Activated naive CD8-positive, alpha-beta T cell treated with anti-CD3 and anti-CD28 coated beads, Interleukin-2, amount 10 ng/mL, durations not matched to agents 7 days and 5 days (primary cell): Measurements from ENCODE around the gene HEY2. TPM values are rescaled to one million over a fixed set of nuclear protein-coding genes. Genes with fewer than 3 reads are reported as not detected.
"Not testable (repeated sequence)": the region's sequence is repeated elsewhere in the genome, so short reads cannot be mapped to it uniquely, and the experiment has no call there.

Experiments
- ATAC-seq: fragments of 150-1000 bp; cut with Tn5 transposase; one replicate; pipeline ENCODE4 v1.10.0; 2021; ENCODE audit warnings: low read depth, moderate library complexity
- POLR2A ChIA-PET: fragments of 350-600 bp; sonication (Branson Sonifier 250); formaldehyde crosslinking; loops from one replicate; lab custom pipeline; 2021; ENCODE audit warnings: antibody characterized with exemption; lab: Charles Lee
- DNase-seq: peaks from one replicate; pipeline ENCODE4 v3.0.0; 2021
- H3K27ac Mint-ChIP-seq: one replicate; pipeline ENCODE4 v1.8.0; 2022; ENCODE audit warnings: mild to moderate bottlenecking, mixed read lengths
- H3K27me3 Mint-ChIP-seq: one replicate; pipeline ENCODE4 v1.8.0; 2022; ENCODE audit warnings: mild to moderate bottlenecking, moderate library complexity, mixed read lengths
- H3K36me3 Mint-ChIP-seq: one replicate; pipeline ENCODE4 v1.8.0; 2021; ENCODE audit warnings: mild to moderate bottlenecking, mixed read lengths
- H3K4me1 Mint-ChIP-seq: one replicate; pipeline ENCODE4 v1.8.0; 2021; ENCODE audit warnings: mixed read lengths
- H3K4me3 Mint-ChIP-seq: one replicate; pipeline ENCODE4 v1.8.0; 2022; ENCODE audit warnings: mild to moderate bottlenecking, moderate library complexity, mixed read lengths
- H3K9me3 Mint-ChIP-seq: one replicate; pipeline ENCODE4 v1.8.0; 2021; ENCODE audit warnings: mixed read lengths
- total RNA-seq, 2 experiments: library from RNA; stranded (reverse); gene quantifications; one replicate each; pipeline ENCODE4 v1.2.3, GENCODE V29; 2021

HEY2 gene
- total RNA-seq: under 1 TPM; 0.11 to 0.22 TPM

DNA sequence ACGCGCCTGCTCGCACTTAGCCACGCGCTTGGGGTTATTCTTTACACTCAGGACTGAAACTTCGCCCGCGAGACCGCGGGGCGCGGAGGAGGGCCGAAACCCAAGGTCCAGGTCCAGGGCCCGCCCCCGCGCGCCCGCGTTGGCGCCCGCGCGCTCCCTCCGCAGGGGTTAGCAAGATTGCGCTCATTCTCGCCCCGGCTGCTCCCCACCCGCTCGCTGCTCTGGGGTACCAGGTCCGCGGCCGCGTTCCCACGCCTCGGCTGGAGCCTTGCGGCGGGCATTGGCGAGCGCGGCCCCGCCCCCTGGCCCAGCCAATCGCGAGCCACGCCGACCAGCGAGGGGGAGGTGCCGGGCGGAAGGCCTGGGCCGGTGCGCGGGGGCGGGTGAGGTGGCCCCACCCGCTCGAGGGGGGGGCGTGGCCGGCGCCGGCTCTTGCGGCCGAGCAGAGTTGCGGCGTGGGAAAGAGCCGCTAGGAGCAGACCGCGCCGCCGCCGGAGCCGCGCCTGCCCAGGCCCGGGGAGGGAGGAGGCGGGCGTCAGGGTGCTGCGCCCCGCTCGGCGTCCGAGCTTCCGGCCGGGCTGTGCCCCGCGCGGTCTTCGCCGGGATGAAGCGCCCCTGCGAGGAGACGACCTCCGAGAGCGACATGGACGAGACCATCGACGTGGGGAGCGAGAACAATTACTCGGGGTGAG lies at the start of gene HEY2:
TSS of gene HEY2 (plus strand) at position 460 of the 692 bp plus-strand sequence. CDS start at position 605, 145 bp downstream.
- H3K4me3 Mint-ChIP-seq: peak within 1 kb of the TSS; percentile 87
- peaks cover 60% of the 10 kb centered on the region for H3K27me3 Mint-ChIP-seq
- POLR2A ChIA-PET: no interaction called here
- H3K4me1 Mint-ChIP-seq: peaks cover 24% of the 10 kb centered on the region
- ATAC-seq: peak; percentile 83
- H3K36me3 Mint-ChIP-seq: no peaks in the 10 kb centered on the region
- peak within 1 kb of the TSS; percentile 35 for H3K27ac Mint-ChIP-seq
- peak; percentile 92 for DNase-seq
- H3K9me3 Mint-ChIP-seq: no peaks in the 10 kb centered on the region

DNA sequence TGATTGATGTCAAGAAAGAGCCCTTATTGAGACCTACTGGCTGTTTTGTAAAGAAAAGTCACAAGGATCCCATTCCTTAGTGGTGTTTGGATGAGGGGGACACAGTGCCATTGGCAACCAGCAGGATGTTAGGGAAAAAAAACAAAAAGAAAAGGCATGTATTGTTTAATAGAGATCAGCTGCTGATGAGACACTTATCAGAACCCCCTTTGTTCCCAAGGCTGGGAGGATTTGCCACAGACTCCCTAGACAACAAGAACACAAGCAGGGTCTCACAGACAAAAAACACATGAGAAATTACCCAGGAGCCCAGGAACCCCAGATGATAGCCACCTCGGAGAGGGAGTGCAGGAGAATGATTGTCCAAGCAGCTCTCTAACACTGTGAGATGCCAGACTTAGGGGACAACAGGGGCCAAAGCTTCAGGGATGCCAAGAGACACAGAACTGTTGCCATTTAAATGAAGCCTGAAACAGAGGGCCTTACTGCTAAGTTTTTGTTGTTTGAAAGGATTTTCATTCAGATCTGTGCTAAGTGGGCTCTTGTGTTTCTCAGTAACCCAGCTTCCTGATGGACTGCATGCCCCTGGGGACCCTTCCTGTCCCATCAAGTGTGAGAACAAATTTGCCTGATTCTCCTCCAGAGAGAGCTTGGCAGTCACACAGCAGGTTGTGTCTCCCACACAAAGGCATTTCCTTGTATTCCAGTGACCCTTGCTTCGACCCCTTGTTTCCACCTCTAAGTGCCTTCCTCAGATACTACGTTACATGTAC lies 48.7 kb upstream of the HEY2 start:
- Mint-ChIP-seq H3K27me3 (peaks cover 12% of the 10 kb centered on the region), H3K27ac (no peak overlapping the region), H3K4me1 (no peaks in the 10 kb centered on the region), H3K4me3 (no peak overlapping the region), H3K9me3 (no peaks in the 10 kb centered on the region), H3K36me3 (no peaks in the 10 kb centered on the region)
- ATAC-seq (no peak), DNase-seq (no peak)
- POLR2A ChIA-PET: no interaction called here

DNA sequence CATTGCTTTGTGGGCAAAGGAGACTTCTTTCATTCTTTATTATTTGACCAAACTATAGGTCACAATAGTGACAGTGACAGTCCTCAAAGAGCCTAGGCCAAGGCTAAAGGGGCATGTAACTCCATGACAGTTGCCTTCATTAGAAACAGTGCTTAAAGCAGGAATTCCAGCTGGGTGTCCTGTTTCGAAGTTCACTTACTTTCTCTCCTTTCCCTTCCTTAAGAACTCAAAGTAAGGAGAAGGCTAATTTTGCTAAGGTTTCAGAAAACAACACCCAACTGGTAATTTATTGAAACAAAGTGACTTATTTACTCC lies 48.1 kb upstream of the HEY2 start:
- peaks cover 12% of the 10 kb centered on the region for H3K27me3 Mint-ChIP-seq
- no peaks in the 10 kb centered on the region for H3K9me3 Mint-ChIP-seq
- H3K36me3 Mint-ChIP-seq: no peaks in the 10 kb centered on the region
- H3K4me3 Mint-ChIP-seq: no peak overlapping the region
- ATAC-seq: no peak
- DNase-seq: no peak
- no peak overlapping the region for H3K27ac Mint-ChIP-seq
- POLR2A ChIA-PET: no interaction called here
- H3K4me1 Mint-ChIP-seq: no peaks in the 10 kb centered on the region

- H3K4me1 Mint-ChIP-seq, H3K4me3 Mint-ChIP-seq, H3K9me3 Mint-ChIP-seq, H3K27ac Mint-ChIP-seq, H3K27me3 Mint-ChIP-seq, DNase-seq, H3K36me3 Mint-ChIP-seq, ATAC-seq, POLR2A ChIA-PET: not testable (repeated sequence)
These were observed 45.5 kb upstream of the HEY2 start for GRCh38 chr6:125703882-125704281.

DNA sequence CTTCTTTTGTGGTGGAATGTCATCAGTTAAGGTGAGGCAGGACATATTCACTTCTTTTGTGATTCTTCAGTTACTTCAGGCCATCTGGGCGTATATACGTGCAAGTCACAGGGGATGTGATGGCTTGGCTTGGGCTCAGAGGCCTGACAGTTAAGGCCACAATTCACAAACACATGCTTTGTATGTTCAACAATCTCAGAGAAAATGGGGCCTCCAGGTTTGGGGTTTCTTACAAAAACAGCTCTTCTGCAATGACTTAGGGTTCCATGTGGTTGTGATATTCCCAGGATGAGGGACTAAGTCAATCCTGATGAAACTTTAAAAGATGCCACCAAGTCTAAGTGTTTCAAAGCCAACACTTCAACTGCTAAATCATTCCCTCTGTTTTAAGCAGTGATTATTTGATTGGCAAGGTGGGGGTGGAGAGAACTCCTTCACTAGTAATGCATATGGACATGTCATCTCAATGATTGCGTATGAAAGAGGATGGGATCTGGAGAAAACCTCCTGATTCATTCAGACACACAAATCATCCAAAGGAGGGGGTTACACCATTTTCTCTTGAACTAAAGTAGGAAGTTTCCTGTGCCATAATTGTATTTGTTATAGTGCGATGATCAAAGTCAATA lies 41.7 kb upstream of the HEY2 start:
- no peaks in the 10 kb centered on the region for H3K4me1 Mint-ChIP-seq
- H3K9me3 Mint-ChIP-seq: peaks cover 2% of the 10 kb centered on the region
- POLR2A ChIA-PET: no interaction called here
- no peak overlapping the region for H3K27ac Mint-ChIP-seq
- ATAC-seq (no peak), DNase-seq (no peak)
- peaks cover 2% of the 10 kb centered on the region for H3K36me3 Mint-ChIP-seq
- H3K27me3 Mint-ChIP-seq: no peaks in the 10 kb centered on the region
- H3K4me3 Mint-ChIP-seq: no peak overlapping the region

DNA sequence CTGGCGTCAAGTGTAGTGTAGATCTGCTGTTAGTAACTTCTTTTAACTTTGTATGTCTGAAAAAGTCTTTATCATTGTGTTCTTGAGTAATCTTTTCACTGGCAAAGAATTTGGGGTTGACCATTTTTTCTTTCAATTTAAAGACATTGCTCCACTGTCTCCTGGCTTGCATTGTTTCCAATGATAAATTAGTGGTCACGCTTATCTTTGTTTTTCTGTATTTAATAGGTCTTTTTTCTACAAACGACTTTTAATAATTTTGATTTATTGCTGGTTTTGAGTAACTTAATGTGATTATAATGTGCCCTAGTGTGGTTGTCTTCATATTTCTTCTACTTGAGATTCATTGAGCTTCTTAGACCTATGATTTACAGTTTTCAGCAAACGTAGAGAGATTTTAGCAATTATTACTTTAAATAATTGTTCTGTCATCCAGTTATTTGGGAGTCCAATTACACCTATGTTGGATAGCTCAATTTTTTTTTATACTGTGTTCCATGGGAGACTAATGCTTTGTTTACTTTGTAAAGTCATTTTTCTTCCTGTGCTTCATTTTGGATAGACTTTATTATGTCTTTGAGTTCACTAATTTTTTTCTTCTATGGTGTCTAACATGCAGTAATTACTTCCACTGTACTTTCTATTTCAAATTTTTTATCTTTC lies 38.3 kb upstream of the HEY2 start:
- POLR2A ChIA-PET: no interaction called here
- ATAC-seq (no peak), DNase-seq (no peak)
- peaks cover 2% of the 10 kb centered on the region for H3K9me3 Mint-ChIP-seq
- H3K27me3 Mint-ChIP-seq: no peaks in the 10 kb centered on the region
- no peak overlapping the region for H3K4me3 Mint-ChIP-seq
- peaks cover 2% of the 10 kb centered on the region for H3K36me3 Mint-ChIP-seq
- peaks cover 10% of the 10 kb centered on the region for H3K4me1 Mint-ChIP-seq
- H3K27ac Mint-ChIP-seq: no peak overlapping the region

DNA sequence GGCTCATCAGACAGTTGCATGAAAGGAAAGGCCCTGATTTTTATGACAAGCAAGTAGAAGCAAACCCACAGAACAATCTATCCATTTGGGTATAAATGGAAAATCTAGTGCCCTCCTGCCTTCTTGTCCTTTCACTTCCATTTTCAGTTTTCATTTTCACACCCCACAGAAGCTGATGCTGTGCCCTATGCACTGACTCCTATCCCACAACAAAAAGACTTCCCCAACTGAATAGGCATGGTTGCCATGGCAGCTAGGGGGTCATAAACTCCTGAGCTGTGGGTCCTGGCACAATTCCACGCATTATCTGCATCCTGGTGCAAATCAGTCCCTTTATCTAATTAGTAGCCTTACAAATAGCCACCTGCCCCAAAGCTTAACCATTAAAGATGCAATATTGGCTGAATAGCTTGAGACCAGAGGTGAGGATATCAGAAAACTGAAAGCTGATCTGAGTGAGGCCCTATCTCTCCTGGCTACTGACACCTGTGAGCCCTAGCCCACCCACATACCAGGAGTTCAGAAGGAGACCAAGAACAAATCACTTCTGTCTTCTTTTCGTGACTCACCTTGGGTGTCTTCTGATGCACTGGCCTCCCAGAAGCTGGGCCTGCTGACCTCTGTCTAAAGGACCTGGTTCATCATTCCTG lies 34.9 kb upstream of the HEY2 start:
- H3K9me3 Mint-ChIP-seq: peaks cover 2% of the 10 kb centered on the region
- DNase-seq (no peak), ATAC-seq (peak; percentile 56)
- H3K27ac Mint-ChIP-seq: no peak overlapping the region
- H3K27me3 Mint-ChIP-seq: peaks cover 3% of the 10 kb centered on the region
- no peak overlapping the region for H3K4me3 Mint-ChIP-seq
- peaks cover 10% of the 10 kb centered on the region for H3K4me1 Mint-ChIP-seq
- POLR2A ChIA-PET: no interaction called here
- H3K36me3 Mint-ChIP-seq: peaks cover 2% of the 10 kb centered on the region

DNA sequence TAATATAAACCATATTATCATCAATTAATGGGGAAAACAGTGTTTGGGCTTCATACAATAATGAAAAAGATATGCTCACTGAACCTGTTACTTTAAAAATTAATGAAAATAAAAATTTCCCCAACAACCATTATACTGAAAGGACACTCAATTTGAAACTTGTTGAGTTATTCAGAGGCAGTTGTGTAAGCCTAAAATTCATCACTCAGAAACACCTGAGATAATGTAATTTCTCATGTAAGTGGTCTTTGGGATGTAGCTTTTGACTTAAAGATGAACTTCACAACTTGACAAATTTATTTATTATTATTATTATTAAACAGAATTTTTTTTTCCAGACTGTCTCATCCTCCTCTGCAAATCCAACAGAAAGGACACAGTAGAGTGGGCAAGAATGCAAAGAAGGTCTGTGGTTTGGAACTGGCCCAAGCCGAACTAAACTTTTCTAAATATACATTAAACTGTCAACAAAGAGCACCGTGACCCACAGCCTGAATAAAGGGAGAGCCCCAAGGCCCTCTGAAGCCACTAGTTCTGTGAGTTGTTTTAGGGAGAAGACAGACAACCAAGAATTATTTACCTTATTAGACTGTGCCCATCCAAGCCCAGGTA lies 32.2 kb upstream of the HEY2 start:
- Mint-ChIP-seq H3K27me3 (peaks cover 6% of the 10 kb centered on the region), H3K27ac (no peak overlapping the region), H3K36me3 (no peaks in the 10 kb centered on the region), H3K9me3 (no peaks in the 10 kb centered on the region), H3K4me1 (peaks cover 10% of the 10 kb centered on the region), H3K4me3 (no peak overlapping the region)
- POLR2A ChIA-PET: no interaction called here
- ATAC-seq (no peak), DNase-seq (no peak)

GRCh38 chr6:125718109-125718508 lies 31.3 kb upstream of the HEY2 start:
- H3K36me3 Mint-ChIP-seq: no peaks in the 10 kb centered on the region
- no peaks in the 10 kb centered on the region for H3K9me3 Mint-ChIP-seq
- POLR2A ChIA-PET: no interaction called here
- H3K27me3 Mint-ChIP-seq: peaks cover 8% of the 10 kb centered on the region
- H3K4me3 Mint-ChIP-seq: no peak overlapping the region
- ATAC-seq (no peak), DNase-seq (no peak)
- H3K27ac Mint-ChIP-seq: no peak overlapping the region
- H3K4me1 Mint-ChIP-seq: peaks cover 10% of the 10 kb centered on the region

GRCh38 chr6:125722886-125723285 lies 26.5 kb upstream of the HEY2 start:
- Mint-ChIP-seq H3K4me3 (no peak overlapping the region), H3K27me3 (peaks cover 27% of the 10 kb centered on the region), H3K27ac (no peak overlapping the region), H3K9me3 (no peaks in the 10 kb centered on the region), H3K4me1 (no peaks in the 10 kb centered on the region), H3K36me3 (no peaks in the 10 kb centered on the region)
- DNase-seq: no peak
- no peak for ATAC-seq
- POLR2A ChIA-PET: no interaction called here

DNA sequence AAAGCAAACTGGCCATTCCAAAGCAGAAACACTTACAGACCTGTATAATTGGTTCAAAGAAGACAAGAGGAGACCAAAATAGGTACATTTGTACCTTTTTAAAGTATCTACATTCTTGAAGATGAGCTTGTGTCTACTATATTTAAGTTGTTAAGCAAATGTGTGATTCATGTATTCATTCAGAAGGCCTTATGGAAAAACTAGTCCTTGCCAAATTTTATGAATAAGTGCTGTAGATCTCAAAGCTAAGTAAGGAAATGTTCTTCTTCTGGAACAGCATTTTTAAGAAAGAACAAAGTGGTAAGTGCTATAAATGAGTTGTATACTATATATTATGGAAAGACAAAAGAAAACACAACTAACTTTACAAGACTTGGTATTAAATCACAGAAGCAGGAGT lies 22.2 kb upstream of the HEY2 start:
- H3K4me1 Mint-ChIP-seq: no peaks in the 10 kb centered on the region
- no peak for ATAC-seq
- H3K4me3 Mint-ChIP-seq: no peak overlapping the region
- POLR2A ChIA-PET: no interaction called here
- no peak for DNase-seq
- peaks cover 30% of the 10 kb centered on the region for H3K27me3 Mint-ChIP-seq
- H3K9me3 Mint-ChIP-seq: no peaks in the 10 kb centered on the region
- no peaks in the 10 kb centered on the region for H3K36me3 Mint-ChIP-seq
- H3K27ac Mint-ChIP-seq: no peak overlapping the region

DNA sequence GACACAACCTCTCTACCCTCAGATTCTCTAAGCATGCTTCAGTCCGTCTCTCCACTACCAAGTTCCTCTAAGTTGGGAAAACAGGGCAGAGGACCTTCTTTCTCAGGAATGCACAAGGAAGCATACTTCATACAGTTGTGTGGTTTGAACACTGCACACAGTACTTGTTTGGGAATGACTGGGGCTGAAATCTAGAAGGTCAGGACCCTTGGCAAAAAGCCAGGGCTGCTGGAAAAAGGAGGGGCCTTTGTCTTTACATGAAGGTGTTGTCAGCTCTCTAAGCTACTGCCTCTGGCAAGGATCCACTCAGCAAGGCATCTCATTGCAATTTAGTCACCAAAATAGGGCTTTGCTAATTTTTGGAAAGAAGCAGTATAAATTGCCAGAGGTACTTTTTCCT lies 20.7 kb upstream of the HEY2 start:
- H3K27me3 Mint-ChIP-seq: peaks cover 41% of the 10 kb centered on the region
- POLR2A ChIA-PET: no interaction called here
- H3K4me1 Mint-ChIP-seq: no peaks in the 10 kb centered on the region
- no peak overlapping the region for H3K4me3 Mint-ChIP-seq
- no peaks in the 10 kb centered on the region for H3K9me3 Mint-ChIP-seq
- no peak for ATAC-seq
- no peaks in the 10 kb centered on the region for H3K36me3 Mint-ChIP-seq
- no peak overlapping the region for H3K27ac Mint-ChIP-seq
- no peak for DNase-seq

DNA sequence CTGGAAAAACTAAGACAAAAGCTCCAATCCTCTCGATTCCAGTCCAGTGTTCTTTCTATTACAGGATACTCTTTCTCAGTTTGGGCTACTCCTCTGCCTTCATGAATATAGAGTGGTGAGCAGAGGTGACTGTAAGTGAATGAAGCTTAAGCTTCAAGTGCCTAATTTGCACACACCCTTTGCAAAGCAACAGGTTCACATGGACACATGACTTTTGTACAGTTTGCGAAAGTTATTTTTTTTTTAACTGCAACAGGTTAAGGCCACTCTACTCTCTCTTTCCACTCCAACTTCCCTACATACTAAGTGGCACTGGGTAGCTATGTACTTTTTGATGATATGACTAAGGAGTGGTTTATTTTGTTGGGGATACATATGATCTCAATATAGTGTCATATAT lies 19.4 kb upstream of the HEY2 start:
- Mint-ChIP-seq H3K9me3 (no peaks in the 10 kb centered on the region), H3K4me1 (no peaks in the 10 kb centered on the region), H3K27ac (no peak overlapping the region), H3K27me3 (peaks cover 43% of the 10 kb centered on the region), H3K36me3 (no peaks in the 10 kb centered on the region), H3K4me3 (no peak overlapping the region)
- no peak for ATAC-seq
- POLR2A ChIA-PET: no interaction called here
- no peak for DNase-seq
